SU-DHL-6 (cell line): ENCODE measurements around the gene VPS29.

Experiments
- CTCF ChIP-seq: fragments of 200-600 bp; sonication (generic); IDR thresholded peaks from one replicate; pipeline ENCODE4 v1.5.1; 2017; ENCODE audit warnings: antibody characterized with exemption, mild to moderate bottlenecking, low read length, moderate library complexity; ENCODE audit not compliant: insufficient read depth, poor library complexity, severe bottlenecking
- EZH2phosphoT487 ChIP-seq: fragments of 200-600 bp; sonication (generic), shearing (Covaris generic); conservative IDR thresholded peaks from 2 replicates; pipeline ENCODE4 v1.6.1; 2018; ENCODE audit warnings: mild to moderate bottlenecking, antibody characterized with exemption, low read length, moderate library complexity, mixed read lengths

GRCh38 chr12:110468214-110469048 lies 33.5 kb downstream of the VPS29 start, which contains the start of the genes FAM216A and GPN3:
- TF ChIP-seq CTCF, result no peak
- no peak for TF ChIP-seq EZH2phosphoT487
